Activated B cell treated with CpG ODN at 0.5 μM for 24 hours (primary cell): ENCODE results near the gene LRG1. TPM values are rescaled to one million over a fixed set of nuclear protein-coding genes. Genes with fewer than 3 reads are reported as not detected.

Source experiments
- ATAC-seq: fragments of 200-7000 bp; cut with Tn5 transposase; one replicate; pipeline ENCODE4 v1.10.0; 2021; ENCODE audit warnings: low read depth, mild to moderate bottlenecking, moderate library complexity
- CTCF ChIA-PET: fragments of 350-600 bp; sonication (Branson Sonifier 250); formaldehyde crosslinking; loops from one replicate; lab custom pipeline; 2021; ENCODE audit warnings: antibody characterized with exemption; lab: Charles Lee
- POLR2A ChIA-PET: fragments of 350-600 bp; sonication (Branson Sonifier 250); formaldehyde crosslinking; loops from one replicate; lab custom pipeline; 2021; ENCODE audit warnings: antibody characterized with exemption; lab: Charles Lee
- DNase-seq: peaks from one replicate; pipeline ENCODE4 v3.0.0; 2022
- H3K27ac Mint-ChIP-seq: one replicate; pipeline ENCODE4 v1.8.0; 2020; ENCODE audit warnings: mixed read lengths
- H3K27me3 Mint-ChIP-seq: one replicate; pipeline ENCODE4 v1.8.0; 2021; ENCODE audit warnings: mixed read lengths
- H3K36me3 Mint-ChIP-seq: one replicate; pipeline ENCODE4 v1.8.0; 2021; ENCODE audit warnings: low read depth, mixed read lengths
- H3K4me1 Mint-ChIP-seq: one replicate; pipeline ENCODE4 v1.8.0; 2021; ENCODE audit warnings: mixed read lengths
- H3K4me3 Mint-ChIP-seq: one replicate; pipeline ENCODE4 v1.8.0; 2020; ENCODE audit warnings: mild to moderate bottlenecking, mixed read lengths
- H3K9me3 Mint-ChIP-seq: one replicate; pipeline ENCODE4 v1.8.0; 2020; ENCODE audit warnings: mixed read lengths
- CTCF ChIP-seq: fragments of 200-600 bp; IDR thresholded peaks from one replicate; pipeline ENCODE4 v1.8.0; 2022; ENCODE audit warnings: antibody characterized with exemption, mild to moderate bottlenecking
- intact Hi-C: fragments of 100-400 bp; cut with micrococcal nuclease; formaldehyde crosslinking; loops from one replicate; pipeline ENCODE4 v1.15.1; 2024
- total RNA-seq: library from RNA; stranded (reverse); gene quantifications from 2 replicates; pipeline ENCODE4 v1.2.3, GENCODE V29; 2022

LRG1 gene
- total RNA-seq, 1 donor from 2014 or later = 2.0 TPM

GRCh38 chr19:4554717-4555116, 14.9 kb upstream of the LRG1 start:
- no peak for TF ChIP-seq CTCF
- Mint-ChIP-seq H3K27me3 (peaks cover 2% of the 10 kb centered on the region), H3K9me3 (no peaks in the 10 kb centered on the region), H3K36me3 (no peaks in the 10 kb centered on the region), H3K4me1 (no peaks in the 10 kb centered on the region), H3K27ac (no peak overlapping the region), H3K4me3 (no peak overlapping the region)
- ChIA-PET POLR2A (no interaction called here), CTCF (interaction anchor here (1.1 kb wide), 1 partner anchor 31 kb away, joined by 3 read pairs; no protein-coding TSS in a partner anchor)
- ATAC-seq (no peak), DNase-seq (no peak)
- intact Hi-C loops = loop anchor here (5.0 kb wide), 1 partner anchor 238 kb away; the partner anchor contains the start of gene FEM1A

- TF ChIP-seq CTCF = no peak
- CTCF ChIA-PET = no interaction called here
- no peak overlapping the region for H3K27ac Mint-ChIP-seq
These were observed 13.9 kb upstream of the LRG1 start for GRCh38 chr19:4553775-4554174.

GRCh38 chr19:4553092-4553695, 13.4 kb upstream of the LRG1 start:
- H3K27ac Mint-ChIP-seq = no peak overlapping the region
- no peak for DNase-seq
- no peaks in the 10 kb centered on the region for H3K36me3 Mint-ChIP-seq
- no peak for ATAC-seq
- CTCF ChIA-PET = no interaction called here
- H3K9me3 Mint-ChIP-seq = no peaks in the 10 kb centered on the region
- POLR2A ChIA-PET = no interaction called here
- no peak for TF ChIP-seq CTCF
- intact Hi-C loops = no loop called here
- H3K4me1 Mint-ChIP-seq = no peaks in the 10 kb centered on the region
- H3K4me3 Mint-ChIP-seq = no peak overlapping the region
- peaks cover 2% of the 10 kb centered on the region for H3K27me3 Mint-ChIP-seq

More at GRCh38 chr19:4553775-4554174, 13.9 kb upstream of the LRG1 start:
- DNase-seq (no peak), ATAC-seq (no peak)
- H3K4me3 Mint-ChIP-seq = no peak overlapping the region
- no peaks in the 10 kb centered on the region for H3K9me3 Mint-ChIP-seq
- H3K27me3 Mint-ChIP-seq = peaks cover 2% of the 10 kb centered on the region
- no peaks in the 10 kb centered on the region for H3K36me3 Mint-ChIP-seq
- no peaks in the 10 kb centered on the region for H3K4me1 Mint-ChIP-seq
- POLR2A ChIA-PET = no interaction called here
- intact Hi-C loops = no loop called here

- TF ChIP-seq CTCF = no peak
- intact Hi-C loops = no loop called here
- peaks cover 2% of the 10 kb centered on the region for H3K27me3 Mint-ChIP-seq
- ATAC-seq (no peak), DNase-seq (no peak)
- no peaks in the 10 kb centered on the region for H3K36me3 Mint-ChIP-seq
- no peaks in the 10 kb centered on the region for H3K4me1 Mint-ChIP-seq
- no peak overlapping the region for H3K27ac Mint-ChIP-seq
- ChIA-PET CTCF (no interaction called here), POLR2A (no interaction called here)
- no peaks in the 10 kb centered on the region for H3K9me3 Mint-ChIP-seq
- H3K4me3 Mint-ChIP-seq = no peak overlapping the region
These were observed 12.6 kb upstream of the LRG1 start for GRCh38 chr19:4552525-4552819.

GRCh38 chr19:4550479-4551050, 10.7 kb upstream of the LRG1 start:
- Mint-ChIP-seq H3K4me1 (no peaks in the 10 kb centered on the region), H3K36me3 (no peaks in the 10 kb centered on the region), H3K27me3 (peaks cover 2% of the 10 kb centered on the region), H3K9me3 (no peaks in the 10 kb centered on the region), H3K4me3 (no peak overlapping the region), H3K27ac (no peak overlapping the region)
- no peak for TF ChIP-seq CTCF
- intact Hi-C loops = no loop called here
- no peak for ATAC-seq
- ChIA-PET POLR2A (no interaction called here), CTCF (no interaction called here)
- DNase-seq = no peak
